ENCODE results near the gene IL3RA. TPM values are rescaled to one million over a fixed set of nuclear protein-coding genes. Genes with fewer than 3 reads are reported as not detected.
"Not testable (repeated sequence)": the region's sequence is repeated elsewhere in the genome, so short reads cannot be mapped to it uniquely, and the experiment has no call there.

Gene IL3RA
- total and polyA plus RNA-seq, 2 of the 8 experiments (the other 6 are each of a cell fraction or from before 2014, with no cell fraction given), result 0.11 TPM; not detected in 1

DNA sequence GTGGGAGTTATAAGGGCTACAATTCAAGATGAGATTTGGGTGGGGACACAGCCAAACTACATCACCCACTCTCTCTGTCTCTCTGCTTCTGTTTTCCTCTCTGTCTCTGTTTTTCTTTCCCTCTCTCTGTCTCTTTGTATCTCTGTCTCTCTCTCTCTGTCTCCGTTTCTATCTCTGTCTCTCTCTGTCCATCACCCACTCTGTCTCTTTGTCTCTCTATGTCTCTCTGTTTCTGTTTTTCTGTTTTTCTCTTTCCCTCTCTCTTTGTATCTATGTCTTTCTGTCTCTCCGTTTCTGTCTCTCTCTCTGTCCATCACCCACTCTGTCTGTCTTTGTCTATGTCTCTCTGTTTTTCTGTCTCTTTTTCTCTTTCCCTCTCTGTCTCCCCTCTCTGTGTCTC is 25.3 kb downstream of the IL3RA start (continued):
- TF ChIP-seq, protein P1, sequence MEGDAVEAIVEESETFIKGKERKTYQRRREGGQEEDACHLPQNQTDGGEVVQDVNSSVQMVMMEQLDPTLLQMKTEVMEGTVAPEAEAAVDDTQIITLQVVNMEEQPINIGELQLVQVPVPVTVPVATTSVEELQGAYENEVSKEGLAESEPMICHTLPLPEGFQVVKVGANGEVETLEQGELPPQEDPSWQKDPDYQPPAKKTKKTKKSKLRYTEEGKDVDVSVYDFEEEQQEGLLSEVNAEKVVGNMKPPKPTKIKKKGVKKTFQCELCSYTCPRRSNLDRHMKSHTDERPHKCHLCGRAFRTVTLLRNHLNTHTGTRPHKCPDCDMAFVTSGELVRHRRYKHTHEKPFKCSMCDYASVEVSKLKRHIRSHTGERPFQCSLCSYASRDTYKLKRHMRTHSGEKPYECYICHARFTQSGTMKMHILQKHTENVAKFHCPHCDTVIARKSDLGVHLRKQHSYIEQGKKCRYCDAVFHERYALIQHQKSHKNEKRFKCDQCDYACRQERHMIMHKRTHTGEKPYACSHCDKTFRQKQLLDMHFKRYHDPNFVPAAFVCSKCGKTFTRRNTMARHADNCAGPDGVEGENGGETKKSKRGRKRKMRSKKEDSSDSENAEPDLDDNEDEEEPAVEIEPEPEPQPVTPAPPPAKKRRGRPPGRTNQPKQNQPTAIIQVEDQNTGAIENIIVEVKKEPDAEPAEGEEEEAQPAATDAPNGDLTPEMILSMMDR (IDR thresholded peaks at IDR 0.05; ENCODE audit: control extremely low read depth in 1 of 3, insufficient read depth in 1 of 3, low read depth in 1 of 3, low read length in 3 of 3), result no peak
- TF ChIP-seq, protein P2, sequence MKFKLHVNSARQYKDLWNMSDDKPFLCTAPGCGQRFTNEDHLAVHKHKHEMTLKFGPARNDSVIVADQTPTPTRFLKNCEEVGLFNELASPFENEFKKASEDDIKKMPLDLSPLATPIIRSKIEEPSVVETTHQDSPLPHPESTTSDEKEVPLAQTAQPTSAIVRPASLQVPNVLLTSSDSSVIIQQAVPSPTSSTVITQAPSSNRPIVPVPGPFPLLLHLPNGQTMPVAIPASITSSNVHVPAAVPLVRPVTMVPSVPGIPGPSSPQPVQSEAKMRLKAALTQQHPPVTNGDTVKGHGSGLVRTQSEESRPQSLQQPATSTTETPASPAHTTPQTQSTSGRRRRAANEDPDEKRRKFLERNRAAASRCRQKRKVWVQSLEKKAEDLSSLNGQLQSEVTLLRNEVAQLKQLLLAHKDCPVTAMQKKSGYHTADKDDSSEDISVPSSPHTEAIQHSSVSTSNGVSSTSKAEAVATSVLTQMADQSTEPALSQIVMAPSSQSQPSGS (IDR thresholded peaks at IDR 0.05; ENCODE audit: low read length), result no peak
- TF ChIP-seq EZH2 (IDR thresholded peaks at IDR 0.05; ENCODE audit: low read depth, low read length, severe bottlenecking), result no peak
- no peak for TF ChIP-seq KDM5A (IDR thresholded peaks at IDR 0.05; ENCODE audit: low read length)
- no peak for TF ChIP-seq NRF1 (IDR thresholded peaks at IDR 0.05; ENCODE audit: low read depth, low read length)
- TF ChIP-seq SP4 (IDR thresholded peaks at IDR 0.05; ENCODE audit: low read length), result no peak

DNA sequence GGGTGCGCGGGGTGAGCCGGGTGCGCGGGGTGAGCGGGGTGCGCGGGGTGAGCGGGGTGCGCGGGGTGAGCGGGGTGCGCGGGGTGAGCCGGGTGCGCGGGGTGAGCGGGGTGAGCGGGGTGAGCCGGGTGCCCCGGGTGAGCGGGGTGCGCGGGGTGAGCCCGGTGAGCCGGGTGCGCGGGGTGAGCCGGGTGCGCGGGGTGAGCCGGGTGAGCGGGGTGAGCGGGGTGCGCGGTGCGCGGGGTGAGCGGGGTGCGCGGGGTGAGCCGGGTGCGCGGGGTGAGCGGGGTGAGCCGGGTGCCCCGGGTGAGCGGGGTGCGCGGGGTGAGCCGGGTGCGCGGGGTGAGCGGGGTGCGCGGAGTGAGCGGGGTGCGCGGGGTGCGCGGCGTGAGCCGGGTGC is 29.8 kb downstream of the IL3RA start:
- CTCF ChIA-PET (ENCODE audit: partially characterized antibody); H3K9me3 ChIP-seq (ENCODE audit: insufficient read depth in 2 of 2, low read depth in 1 of 2, low read length in 1 of 2); POLR2A ChIA-PET (ENCODE audit: partially characterized antibody): not testable (repeated sequence)

More for the DNA sequence above, 29.8 kb downstream of the IL3RA start:
- not testable (repeated sequence) for H2BK20ac ChIP-seq (ENCODE audit: low read length); H4K20me1 ChIP-seq (replicated peaks in 1 of 2; ENCODE audit: control insufficient read depth in 1 of 2, insufficient read depth in 2 of 2, low read length in 2 of 2); H4K8ac ChIP-seq (ENCODE audit: extremely low read depth, insufficient read depth, low read length); H2AK5ac ChIP-seq (ENCODE audit: low read depth, low read length); H3K23me2 ChIP-seq (ENCODE audit: low read depth, low read length); H2BK120ac ChIP-seq (replicated peaks; ENCODE audit: low read depth, low read length); H4K5ac ChIP-seq (ENCODE audit: insufficient read length, low read depth, low read length); H2AFZ ChIP-seq (ENCODE audit: low read length); H4K91ac ChIP-seq (replicated peaks; ENCODE audit: insufficient read length, low read length); DNase-seq (ENCODE audit: low read depth in 1 of 2, low spot score in 2 of 2); H3K27ac ChIP-seq (ENCODE audit: low read depth, low read length); H3K4me1 ChIP-seq (replicated peaks in 1 of 4; ENCODE audit: control insufficient read depth in 3 of 4, insufficient read depth in 4 of 4, low read length in 3 of 4); FAIRE-seq; H3K36me3 ChIP-seq (ENCODE audit: control insufficient read depth in 2 of 4, insufficient read depth in 4 of 4, low read length in 3 of 4); H3K4me2 ChIP-seq (ENCODE audit: insufficient read depth in 1 of 2, low read depth in 2 of 2, low read length in 2 of 2); H3K9ac ChIP-seq (replicated peaks in 1 of 4; ENCODE audit: extremely low read depth in 1 of 4, low read depth in 3 of 4, low read length in 3 of 4); H2BK5ac ChIP-seq (ENCODE audit: low read depth, low read length); H3K18ac ChIP-seq (ENCODE audit: extremely low read depth, low read length); H3K27me3 ChIP-seq (replicated peaks in 1 of 4; ENCODE audit: control insufficient read depth in 3 of 4, extremely low read depth in 1 of 4, insufficient read depth in 3 of 4, low read length in 3 of 4); H2BK12ac ChIP-seq (ENCODE audit: low read depth, low read length); H3K4me3 ChIP-seq (ENCODE audit: extremely low read depth in 1 of 4, insufficient read depth in 2 of 4, low read depth in 3 of 4, low read length in 4 of 4); H3K14ac ChIP-seq (ENCODE audit: insufficient read length); H2BK15ac ChIP-seq (ENCODE audit: low read length); H3K4ac ChIP-seq (replicated peaks; ENCODE audit: insufficient read length, low read depth, low read length); H3K79me1 ChIP-seq (ENCODE audit: low read depth, low read length); H3K23ac ChIP-seq (ENCODE audit: insufficient read length); H3K56ac ChIP-seq (replicated peaks; ENCODE audit: insufficient read length, low read depth, low read length); H3K79me2 ChIP-seq (ENCODE audit: control insufficient read depth in 1 of 2, insufficient read depth in 2 of 2, low read length in 2 of 2)
- WGBS, 2 experiments (ENCODE audit: extremely low coverage in 1 of 2, insufficient coverage in 1 of 2, insufficient read length in 1 of 2, insufficient replicate concordance in 2 of 2, low coverage in 1 of 2, low lambda C conversion rate in 2 of 2, missing lambda C conversion rate in 1 of 2), result no CpG with 5 or more reads among the region's 63 CpGs

Data from H1 (cell line).